ENCODE data around the gene RAD51B.

Gene RAD51B

DNA sequence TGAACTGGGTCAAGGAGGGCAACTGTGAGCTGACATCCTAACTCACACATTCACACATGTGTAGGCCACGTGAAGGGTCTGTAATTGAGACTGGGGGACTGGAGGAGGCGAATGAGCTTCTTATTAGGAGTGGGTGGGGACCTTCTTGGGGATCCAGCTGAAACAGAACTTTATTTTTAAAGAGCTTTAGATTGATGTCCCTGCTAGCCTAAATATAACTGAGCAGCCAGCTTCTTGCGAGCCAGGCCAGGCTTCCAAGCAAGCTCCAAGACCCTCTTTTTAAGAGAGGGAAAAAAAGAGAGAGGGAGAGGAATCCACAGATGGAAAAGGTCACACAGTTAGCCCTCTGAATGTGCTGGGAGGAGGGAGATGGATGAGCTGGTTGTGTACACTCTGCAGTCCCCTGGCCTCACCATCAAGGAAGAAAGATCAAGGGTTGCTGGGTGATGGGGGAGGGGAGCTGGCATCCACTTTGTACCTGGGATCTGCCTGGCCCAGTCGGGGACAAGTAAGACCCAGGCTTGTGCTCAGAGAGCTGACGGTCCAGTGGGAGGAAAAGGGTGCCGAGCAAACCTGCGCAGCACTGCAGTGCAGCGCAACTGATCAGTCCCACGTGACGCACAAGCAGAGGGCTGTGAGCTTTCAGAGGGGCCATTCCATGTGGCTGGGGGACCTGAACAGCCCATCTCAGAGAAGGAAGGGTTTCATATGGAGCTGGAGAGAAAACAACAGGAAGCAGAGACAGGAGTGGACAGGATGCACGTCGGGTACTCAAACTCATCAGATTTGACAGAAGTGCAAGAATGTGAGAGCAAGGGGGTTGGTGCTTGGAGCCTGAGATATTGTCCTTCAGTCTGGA lies 818.8 kb downstream of the RAD51B start:
- peaks cover 3% of the 10 kb centered on the region for H3K36me3 Mint-ChIP-seq (ENCODE audit: low read depth)
- no peak overlapping the region for H3K4me3 Mint-ChIP-seq
- H3K27ac Mint-ChIP-seq, result no peak overlapping the region
- H3K27me3 Mint-ChIP-seq (ENCODE audit: low read depth), result no peaks in the 10 kb centered on the region
- peaks cover 18% of the 10 kb centered on the region for H3K9me3 Mint-ChIP-seq
- no peaks in the 10 kb centered on the region for H3K4me1 Mint-ChIP-seq (ENCODE audit: low read depth)

GRCh38 chr14:68639000-68639757 lies 819.6 kb downstream of the RAD51B start:
- Mint-ChIP-seq H3K4me3 (no peak overlapping the region), H3K4me1 (ENCODE audit: low read depth) (no peaks in the 10 kb centered on the region), H3K27ac (no peak overlapping the region), H3K36me3 (ENCODE audit: low read depth) (peaks cover 3% of the 10 kb centered on the region), H3K27me3 (ENCODE audit: low read depth) (no peaks in the 10 kb centered on the region), H3K9me3 (peaks cover 18% of the 10 kb centered on the region)

- H3K36me3 Mint-ChIP-seq (ENCODE audit: low read depth), result peaks cover 3% of the 10 kb centered on the region
- H3K4me1 Mint-ChIP-seq (ENCODE audit: low read depth), result peaks cover under 1% of the 10 kb centered on the region
- no peak overlapping the region for H3K27ac Mint-ChIP-seq
- no peak overlapping the region for H3K4me3 Mint-ChIP-seq
- H3K9me3 Mint-ChIP-seq, result peaks cover 18% of the 10 kb centered on the region
- no peaks in the 10 kb centered on the region for H3K27me3 Mint-ChIP-seq (ENCODE audit: low read depth)
These were observed 820.4 kb downstream of the RAD51B start for GRCh38 chr14:68639758-68640574.

DNA sequence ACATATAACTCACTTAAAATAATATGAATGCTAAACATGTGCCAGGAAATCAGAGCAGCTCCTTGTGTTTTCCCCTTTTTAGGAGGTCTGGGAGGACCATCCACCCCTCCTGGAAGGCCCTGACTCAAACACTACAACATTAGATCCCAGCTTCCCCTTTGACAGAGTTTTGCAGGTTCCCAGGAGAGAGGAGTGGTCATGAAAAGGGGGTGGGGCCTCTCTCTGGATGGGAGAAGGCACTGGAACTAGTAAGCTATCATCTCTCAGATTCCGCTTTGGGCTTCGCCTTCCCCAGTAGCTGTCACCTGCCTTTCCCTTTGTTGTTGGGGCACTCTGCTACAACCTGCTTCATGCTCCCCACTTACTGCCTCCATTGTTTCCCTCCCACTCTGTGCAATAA lies 824.1 kb downstream of the RAD51B start:
- Mint-ChIP-seq H3K4me1 (ENCODE audit: low read depth) (peaks cover 2% of the 10 kb centered on the region), H3K4me3 (no peak overlapping the region), H3K27ac (no peak overlapping the region), H3K9me3 (peaks cover 18% of the 10 kb centered on the region), H3K27me3 (ENCODE audit: low read depth) (peaks cover 10% of the 10 kb centered on the region), H3K36me3 (ENCODE audit: low read depth) (peaks cover 3% of the 10 kb centered on the region)

DNA sequence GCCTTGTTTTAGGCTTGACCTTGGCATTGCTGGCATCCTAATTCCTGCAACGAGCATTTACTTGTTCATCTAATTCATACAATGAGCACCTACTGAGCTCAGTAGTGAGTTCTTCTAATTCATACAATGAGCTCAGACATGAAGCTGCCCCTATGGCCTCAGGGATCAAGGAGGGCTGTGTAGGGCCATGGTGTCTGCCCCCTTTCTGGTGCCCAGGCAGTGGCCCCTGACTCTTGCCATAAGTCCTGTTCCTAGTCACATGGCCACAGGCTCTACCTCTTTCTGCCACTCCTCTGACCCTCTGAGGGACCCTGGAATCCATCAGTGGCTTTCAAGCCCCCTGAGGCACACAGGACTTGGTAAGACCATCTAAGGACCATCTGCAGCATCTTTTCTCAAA lies 824.5 kb downstream of the RAD51B start:
- no peak overlapping the region for H3K4me3 Mint-ChIP-seq
- H3K36me3 Mint-ChIP-seq (ENCODE audit: low read depth), result peaks cover 3% of the 10 kb centered on the region
- H3K9me3 Mint-ChIP-seq, result peaks cover 18% of the 10 kb centered on the region

DNA sequence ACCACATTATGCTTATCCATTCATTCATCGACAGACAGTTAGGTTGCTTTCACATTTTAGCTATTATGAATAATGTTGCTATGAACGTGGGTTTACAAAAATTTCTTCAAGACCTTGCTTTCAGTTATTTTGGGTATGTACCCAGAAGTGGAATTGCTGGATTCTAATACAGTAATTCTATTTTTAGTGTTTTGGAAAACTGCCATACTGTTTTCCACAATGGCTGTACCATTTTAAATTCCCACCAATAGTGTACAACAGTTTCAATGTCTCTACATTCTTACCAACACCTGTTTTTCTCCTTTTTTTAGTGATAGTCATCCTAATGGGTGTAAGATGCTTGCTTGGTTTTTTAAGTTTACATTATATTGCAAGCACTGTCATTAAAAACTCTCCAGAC lies 825.8 kb downstream of the RAD51B start:
- Mint-ChIP-seq H3K36me3 (ENCODE audit: low read depth) (peaks cover 3% of the 10 kb centered on the region), H3K27me3 (ENCODE audit: low read depth) (peaks cover 10% of the 10 kb centered on the region), H3K4me1 (ENCODE audit: low read depth) (peaks cover 2% of the 10 kb centered on the region), H3K27ac (no peak overlapping the region), H3K9me3 (peaks cover 16% of the 10 kb centered on the region), H3K4me3 (no peak overlapping the region)

More for the DNA sequence above, 824.5 kb downstream of the RAD51B start:
- peaks cover 2% of the 10 kb centered on the region for H3K4me1 Mint-ChIP-seq (ENCODE audit: low read depth)
- peaks cover 10% of the 10 kb centered on the region for H3K27me3 Mint-ChIP-seq (ENCODE audit: low read depth)
- H3K27ac Mint-ChIP-seq, result no peak overlapping the region

DNA sequence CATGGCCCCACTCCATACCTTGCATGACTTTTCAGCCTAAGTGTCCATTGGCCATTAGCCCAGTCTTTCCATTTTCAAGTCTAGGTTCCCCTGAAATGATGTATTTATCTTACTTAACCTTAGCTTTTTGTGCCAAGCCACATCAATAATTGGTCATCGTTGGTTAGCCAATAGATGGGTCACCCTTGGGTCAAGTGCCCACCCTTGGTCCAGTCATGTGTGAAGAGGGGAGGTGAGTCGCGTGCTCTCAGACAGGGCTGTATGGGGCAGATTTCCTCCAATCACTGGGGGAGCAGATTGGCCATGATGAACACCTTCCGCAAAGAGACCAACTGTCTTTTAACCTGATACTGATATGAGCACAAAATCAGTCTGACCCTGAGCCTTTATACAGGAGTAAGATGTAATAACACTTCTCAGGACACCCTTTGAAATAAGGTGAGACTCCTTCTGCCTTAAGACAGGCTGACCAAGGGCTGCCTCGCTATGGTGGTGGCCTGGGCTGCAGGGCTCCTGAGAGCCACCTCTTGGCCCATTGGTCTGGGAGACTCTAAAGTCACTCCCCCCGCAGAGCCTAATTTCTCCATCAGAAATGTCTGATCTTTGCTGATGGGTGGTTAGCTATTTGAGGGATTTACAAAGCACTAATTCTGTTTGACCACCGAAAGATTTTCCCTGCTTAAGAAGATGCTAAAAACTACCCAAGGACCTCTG lies 830.1 kb downstream of the RAD51B start:
- Mint-ChIP-seq H3K27ac (no peak overlapping the region), H3K4me1 (ENCODE audit: low read depth) (peaks cover 4% of the 10 kb centered on the region), H3K4me3 (no peak overlapping the region)

DNA sequence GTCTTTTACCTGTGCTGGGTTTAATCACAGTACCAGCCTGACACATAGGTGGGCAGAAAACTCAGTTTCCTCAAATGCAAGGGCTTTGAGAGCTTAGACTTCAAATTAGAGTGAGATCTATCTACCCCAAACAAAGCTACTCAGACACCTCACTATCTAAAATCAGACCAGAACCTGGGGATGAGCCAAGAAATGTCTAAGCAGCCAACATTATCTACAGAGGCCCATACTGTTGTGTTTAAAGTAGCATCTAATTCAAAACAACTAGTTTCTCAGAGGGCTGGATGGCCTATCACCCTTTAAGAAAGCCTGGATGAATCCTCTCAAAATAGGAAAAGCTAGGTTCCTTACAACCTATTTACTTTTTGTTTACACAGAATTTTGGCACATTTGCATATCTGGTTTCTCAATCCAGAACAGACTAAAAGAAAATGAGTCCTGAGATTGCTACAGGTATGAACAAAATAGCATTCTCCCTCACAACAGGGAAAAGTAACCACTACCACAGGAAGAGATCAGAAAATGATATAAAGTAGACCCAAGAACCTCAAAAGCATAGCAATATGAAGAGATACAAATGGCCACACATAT lies 830.9 kb downstream of the RAD51B start:
- Mint-ChIP-seq H3K4me1 (ENCODE audit: low read depth) (peaks cover 3% of the 10 kb centered on the region), H3K36me3 (ENCODE audit: low read depth) (no peaks in the 10 kb centered on the region), H3K27ac (no peak overlapping the region), H3K9me3 (no peaks in the 10 kb centered on the region), H3K27me3 (ENCODE audit: low read depth) (peaks cover 10% of the 10 kb centered on the region), H3K4me3 (no peak overlapping the region)

More for the DNA sequence above, 830.1 kb downstream of the RAD51B start:
- H3K9me3 Mint-ChIP-seq, result no peaks in the 10 kb centered on the region
- H3K36me3 Mint-ChIP-seq (ENCODE audit: low read depth), result no peaks in the 10 kb centered on the region
- peaks cover 10% of the 10 kb centered on the region for H3K27me3 Mint-ChIP-seq (ENCODE audit: low read depth)

- peaks cover 10% of the 10 kb centered on the region for H3K27me3 Mint-ChIP-seq (ENCODE audit: low read depth)
- H3K27ac Mint-ChIP-seq, result no peak overlapping the region
- peaks cover 3% of the 10 kb centered on the region for H3K4me1 Mint-ChIP-seq (ENCODE audit: low read depth)
- no peak overlapping the region for H3K4me3 Mint-ChIP-seq
- no peaks in the 10 kb centered on the region for H3K9me3 Mint-ChIP-seq
- no peaks in the 10 kb centered on the region for H3K36me3 Mint-ChIP-seq (ENCODE audit: low read depth)
These were observed 831.5 kb downstream of the RAD51B start for GRCh38 chr14:68651075-68651474.

DNA sequence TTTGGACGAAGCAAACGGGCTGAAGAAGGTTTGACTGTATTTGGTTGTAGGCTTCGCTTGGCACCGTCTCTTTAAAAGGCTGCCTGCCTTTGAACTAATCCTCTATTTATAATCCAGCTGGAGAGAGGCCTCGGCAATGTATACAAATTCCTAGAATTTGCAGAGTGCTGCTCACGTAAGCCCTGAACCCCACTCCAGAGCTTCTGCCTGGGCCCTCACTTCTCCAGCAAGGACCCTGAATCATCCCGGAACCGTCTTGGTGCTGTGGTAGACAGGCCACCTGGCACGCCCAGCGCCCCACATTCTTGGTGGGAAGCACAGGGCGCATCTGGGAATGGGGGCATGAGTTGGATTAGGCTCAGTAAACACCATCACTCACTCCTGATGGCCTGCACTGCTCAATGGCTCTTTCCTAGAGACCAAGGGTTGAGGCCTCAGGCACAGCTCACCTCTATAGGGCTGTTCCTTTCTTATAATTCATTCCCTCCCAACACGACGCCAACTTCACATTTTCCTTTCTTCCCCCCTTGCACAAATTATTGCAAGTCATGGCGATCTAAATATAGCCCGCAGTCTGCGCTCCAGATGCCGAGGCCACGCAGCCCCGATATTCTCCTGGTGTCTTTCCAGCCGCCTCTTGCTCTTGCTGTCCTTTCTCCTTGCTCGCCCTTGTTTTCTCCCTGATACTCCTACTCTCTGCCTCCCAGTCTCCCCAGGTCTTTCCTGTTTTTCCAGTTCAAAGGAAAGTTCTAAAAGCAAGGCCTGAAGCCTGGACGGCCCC lies 832.3 kb downstream of the RAD51B start:
- H3K4me1 Mint-ChIP-seq (ENCODE audit: low read depth), result peaks cover 3% of the 10 kb centered on the region
- H3K27me3 Mint-ChIP-seq (ENCODE audit: low read depth), result peaks cover 3% of the 10 kb centered on the region
- H3K9me3 Mint-ChIP-seq, result no peaks in the 10 kb centered on the region
- H3K27ac Mint-ChIP-seq, result no peak overlapping the region
- no peaks in the 10 kb centered on the region for H3K36me3 Mint-ChIP-seq (ENCODE audit: low read depth)
- no peak overlapping the region for H3K4me3 Mint-ChIP-seq

- H3K9me3 Mint-ChIP-seq, result no peaks in the 10 kb centered on the region
- H3K27ac Mint-ChIP-seq, result no peak overlapping the region
These were observed 832.8 kb downstream of the RAD51B start for GRCh38 chr14:68652433-68652690.

DNA sequence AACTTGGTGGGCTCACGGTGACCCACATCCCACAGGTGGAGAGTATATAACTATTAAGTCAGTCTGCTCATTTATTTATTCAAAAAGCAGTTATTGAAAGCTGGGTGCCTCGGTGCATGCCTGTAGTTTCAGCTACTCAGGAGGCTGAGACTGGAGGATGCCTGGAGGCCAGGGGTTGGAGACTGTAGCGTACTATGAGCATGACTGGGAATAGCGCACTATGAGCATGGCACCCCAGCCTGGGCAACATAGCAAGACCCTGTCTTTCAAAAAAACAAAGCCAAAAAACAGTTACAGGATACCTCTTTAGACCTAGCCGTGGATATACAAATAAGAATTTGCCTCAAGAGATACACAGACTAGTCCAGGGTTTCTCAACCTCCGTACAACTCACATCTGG lies 833.5 kb downstream of the RAD51B start:
- Mint-ChIP-seq H3K27ac (no peak overlapping the region), H3K36me3 (ENCODE audit: low read depth) (no peaks in the 10 kb centered on the region), H3K27me3 (ENCODE audit: low read depth) (no peaks in the 10 kb centered on the region), H3K4me1 (ENCODE audit: low read depth) (peaks cover 3% of the 10 kb centered on the region), H3K4me3 (no peak overlapping the region), H3K9me3 (no peaks in the 10 kb centered on the region)

More at GRCh38 chr14:68652433-68652690, 832.8 kb downstream of the RAD51B start:
- no peaks in the 10 kb centered on the region for H3K36me3 Mint-ChIP-seq (ENCODE audit: low read depth)
- H3K4me1 Mint-ChIP-seq (ENCODE audit: low read depth), result peaks cover 3% of the 10 kb centered on the region
- H3K4me3 Mint-ChIP-seq, result no peak overlapping the region
- H3K27me3 Mint-ChIP-seq (ENCODE audit: low read depth), result no peaks in the 10 kb centered on the region

GRCh38 chr14:68653804-68654203 lies 834.2 kb downstream of the RAD51B start:
- Mint-ChIP-seq H3K36me3 (ENCODE audit: low read depth) (no peaks in the 10 kb centered on the region), H3K4me1 (ENCODE audit: low read depth) (peaks cover 3% of the 10 kb centered on the region), H3K27ac (no peak overlapping the region), H3K9me3 (no peaks in the 10 kb centered on the region), H3K4me3 (no peak overlapping the region), H3K27me3 (ENCODE audit: low read depth) (no peaks in the 10 kb centered on the region)

Data from T-helper 1 cell treated with Interleukin-12 subunit alpha and Interleukin-12 subunit beta and Interleukin-4 antibody, amounts not matched to agents 30 μg/mL and 1 μg/mL, for 36 hours (primary cell).